Uterus (tissue), 2 donors: Measurements from ENCODE around the gene KSR2.

Experiments
- POLR2A ChIP-seq, 2 donors: fragments of 450-650 bp; IDR thresholded peaks; one replicate each; pipeline ENCODE4 v1.6.1; 2016; ENCODE audit warnings: antibody characterized with exemption in 2 of 2, mild to moderate bottlenecking in 1 of 2, moderate library complexity in 1 of 2
- TF ChIP-seq, protein P1 (sequence below), 4 experiments: fragments of 200-600 bp in 2 of 4; fragments of 450-650 bp in 2 of 4; sonication (generic) in 2 of 4; IDR thresholded peaks; one replicate each; pipeline ENCODE4 v1.5.1; 2016 to 2019; ENCODE audit warnings: antibody characterized with exemption in 4 of 4, mild to moderate bottlenecking in 2 of 4, moderate library complexity in 1 of 4

DNA sequence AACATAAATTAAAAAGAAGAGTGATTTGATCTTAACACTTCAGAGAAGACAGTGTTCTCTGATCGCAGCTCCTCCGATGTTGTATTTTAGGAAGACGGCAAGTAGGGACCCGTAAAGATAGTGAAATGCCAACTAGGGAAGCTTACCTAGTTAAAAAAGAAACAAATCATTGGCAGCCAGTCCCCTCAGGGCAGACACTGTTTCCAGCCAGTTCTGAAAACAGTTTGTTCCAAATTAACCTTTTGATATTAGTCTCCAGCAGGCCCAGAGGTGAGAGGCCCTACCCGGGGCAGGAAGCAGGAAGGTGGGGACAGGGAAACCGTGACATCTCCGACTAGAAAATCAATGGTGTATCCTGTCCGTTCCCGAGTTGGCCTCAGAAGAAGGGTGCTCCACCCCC lies 56.0 kb downstream of the KSR2 start:
- TF ChIP-seq, protein P1, sequence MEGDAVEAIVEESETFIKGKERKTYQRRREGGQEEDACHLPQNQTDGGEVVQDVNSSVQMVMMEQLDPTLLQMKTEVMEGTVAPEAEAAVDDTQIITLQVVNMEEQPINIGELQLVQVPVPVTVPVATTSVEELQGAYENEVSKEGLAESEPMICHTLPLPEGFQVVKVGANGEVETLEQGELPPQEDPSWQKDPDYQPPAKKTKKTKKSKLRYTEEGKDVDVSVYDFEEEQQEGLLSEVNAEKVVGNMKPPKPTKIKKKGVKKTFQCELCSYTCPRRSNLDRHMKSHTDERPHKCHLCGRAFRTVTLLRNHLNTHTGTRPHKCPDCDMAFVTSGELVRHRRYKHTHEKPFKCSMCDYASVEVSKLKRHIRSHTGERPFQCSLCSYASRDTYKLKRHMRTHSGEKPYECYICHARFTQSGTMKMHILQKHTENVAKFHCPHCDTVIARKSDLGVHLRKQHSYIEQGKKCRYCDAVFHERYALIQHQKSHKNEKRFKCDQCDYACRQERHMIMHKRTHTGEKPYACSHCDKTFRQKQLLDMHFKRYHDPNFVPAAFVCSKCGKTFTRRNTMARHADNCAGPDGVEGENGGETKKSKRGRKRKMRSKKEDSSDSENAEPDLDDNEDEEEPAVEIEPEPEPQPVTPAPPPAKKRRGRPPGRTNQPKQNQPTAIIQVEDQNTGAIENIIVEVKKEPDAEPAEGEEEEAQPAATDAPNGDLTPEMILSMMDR (IDR thresholded peaks at IDR 0.05) = no peak
- TF ChIP-seq POLR2A (IDR thresholded peaks at IDR 0.05) = no peak
